GM12874 (cell line): ENCODE results near the gene ORMDL1.

Experiments used
- CTCF ChIP-seq: IDR thresholded peaks from 2 replicates; pipeline ENCODE4 v1.5.1; 2011; ENCODE audit warnings: low read depth, mild to moderate bottlenecking, control low read depth, low read length, moderate library complexity; ENCODE audit not compliant: insufficient read depth

Gene ORMDL1

GRCh38 chr2:189783927-189784867 is at the start of gene ORMDL1, which contains the start of gene PMS1:
Gene ORMDL1 (minus strand): TSS chr2:189784339. CDS start chr2:189782595, 1,744 bp downstream.
Gene PMS1 (plus strand): TSS chr2:189784450. CDS start chr2:189791810, 7,360 bp downstream.
- no peak for TF ChIP-seq CTCF

- TF ChIP-seq CTCF = no peak
These were observed 46.4 kb upstream of the ORMDL1 start for GRCh38 chr2:189830510-189830909.

- TF ChIP-seq CTCF = no peak
These were observed 45.1 kb upstream of the ORMDL1 start for GRCh38 chr2:189829102-189829833.

GRCh38 chr2:189826039-189826438 is 41.9 kb upstream of the ORMDL1 start:
- no peak for TF ChIP-seq CTCF

GRCh38 chr2:189824694-189825396 is 40.7 kb upstream of the ORMDL1 start:
- no peak for TF ChIP-seq CTCF

GRCh38 chr2:189821953-189822748 is 38.0 kb upstream of the ORMDL1 start:
- no peak for TF ChIP-seq CTCF
